ENCODE measurements around the gene RPL37A. TPM values are rescaled to one million over a fixed set of nuclear protein-coding genes. Genes with fewer than 3 reads are reported as not detected.

RPL37A gene
- total RNA-seq, 2 donors from 2014 or later = 1,435 to 1,814 TPM

DNA sequence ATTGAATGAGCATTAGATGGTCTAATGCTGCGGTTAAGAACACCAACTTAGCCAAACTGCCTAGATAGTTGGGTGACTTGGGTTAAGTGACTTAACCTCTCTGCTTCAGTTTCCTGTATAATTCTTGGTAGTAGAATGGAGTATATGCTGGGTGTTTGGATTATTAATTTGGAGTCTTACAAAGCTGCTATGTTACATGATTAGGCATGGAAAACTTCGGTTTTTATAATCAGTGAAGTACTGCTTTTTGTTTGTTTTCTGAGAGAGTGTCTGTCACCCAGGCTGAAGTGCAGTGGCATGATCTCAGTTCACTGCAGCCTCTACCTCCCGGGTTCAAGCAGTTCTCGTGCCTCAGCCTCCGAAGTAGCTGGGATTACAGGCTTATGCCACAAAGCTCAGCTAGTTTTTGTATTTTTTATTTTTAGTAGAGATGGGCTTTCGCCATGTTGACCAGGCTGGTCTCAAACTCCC, 4.5 kb downstream of the RPL37A start:
- Histone ChIP-seq H3K9me3 (no peaks in the 10 kb centered on the region), H3K4me1 (replicated peaks) (peaks cover 11% of the 10 kb centered on the region), H3K27ac (no peak overlapping the region), H3K36me3 (no peaks in the 10 kb centered on the region), H3K4me3 (no peak overlapping the region), H3K27me3 (replicated peaks; ENCODE audit: insufficient read depth) (no peaks in the 10 kb centered on the region)
- intact Hi-C loops (cut with DNase I) = no loop called here
- no peak for DNase-seq (ENCODE audit: low spot score)
- TF ChIP-seq POLR2AphosphoS5 (IDR thresholded peaks at IDR 0.05) (no peak), POLR2A (IDR thresholded peaks at IDR 0.05) (no peak)
- TF ChIP-seq, protein P1, sequence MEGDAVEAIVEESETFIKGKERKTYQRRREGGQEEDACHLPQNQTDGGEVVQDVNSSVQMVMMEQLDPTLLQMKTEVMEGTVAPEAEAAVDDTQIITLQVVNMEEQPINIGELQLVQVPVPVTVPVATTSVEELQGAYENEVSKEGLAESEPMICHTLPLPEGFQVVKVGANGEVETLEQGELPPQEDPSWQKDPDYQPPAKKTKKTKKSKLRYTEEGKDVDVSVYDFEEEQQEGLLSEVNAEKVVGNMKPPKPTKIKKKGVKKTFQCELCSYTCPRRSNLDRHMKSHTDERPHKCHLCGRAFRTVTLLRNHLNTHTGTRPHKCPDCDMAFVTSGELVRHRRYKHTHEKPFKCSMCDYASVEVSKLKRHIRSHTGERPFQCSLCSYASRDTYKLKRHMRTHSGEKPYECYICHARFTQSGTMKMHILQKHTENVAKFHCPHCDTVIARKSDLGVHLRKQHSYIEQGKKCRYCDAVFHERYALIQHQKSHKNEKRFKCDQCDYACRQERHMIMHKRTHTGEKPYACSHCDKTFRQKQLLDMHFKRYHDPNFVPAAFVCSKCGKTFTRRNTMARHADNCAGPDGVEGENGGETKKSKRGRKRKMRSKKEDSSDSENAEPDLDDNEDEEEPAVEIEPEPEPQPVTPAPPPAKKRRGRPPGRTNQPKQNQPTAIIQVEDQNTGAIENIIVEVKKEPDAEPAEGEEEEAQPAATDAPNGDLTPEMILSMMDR (IDR thresholded peaks at IDR 0.05) = no peak
- WGBS = 88% methylated on average over 6 of the region's 6 CpGs

DNA sequence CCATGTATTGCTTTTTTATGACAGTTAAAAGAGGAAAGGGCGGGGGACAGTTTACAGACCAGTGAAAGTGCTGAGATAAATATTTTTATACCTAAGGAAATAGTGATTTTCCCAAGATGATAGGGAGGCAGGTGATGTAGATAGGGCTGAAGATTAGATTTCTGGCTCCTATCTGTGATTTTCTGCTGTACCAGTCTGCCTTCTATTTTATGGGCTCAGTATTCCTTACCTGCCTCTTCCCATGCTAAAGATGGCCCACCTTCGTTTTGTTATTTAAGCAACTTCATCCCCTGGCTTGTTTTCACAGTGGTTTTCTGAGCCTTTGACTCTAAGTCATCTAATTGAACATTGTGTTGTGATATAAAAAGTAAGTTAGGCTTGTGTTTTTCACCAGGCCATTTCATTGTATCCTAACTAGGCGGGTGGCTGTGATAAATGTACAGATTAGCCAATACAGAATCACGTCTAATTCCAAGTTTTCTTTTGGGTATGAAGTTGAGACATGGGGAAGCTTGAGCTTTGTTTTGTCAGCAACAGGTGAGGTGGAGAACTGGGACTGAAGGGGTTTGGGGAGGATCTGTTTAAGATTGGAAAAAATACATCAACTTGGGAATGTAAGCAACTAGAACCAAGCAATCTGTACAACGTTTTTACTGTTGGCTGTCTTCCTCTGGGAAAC, 5.2 kb downstream of the RPL37A start:
- intact Hi-C loops (cut with DNase I) = no loop called here
- no peak for TF ChIP-seq POLR2A (IDR thresholded peaks at IDR 0.05)
- Histone ChIP-seq H3K9me3 (no peaks in the 10 kb centered on the region), H3K4me1 (replicated peaks) (peaks cover 11% of the 10 kb centered on the region), H3K27me3 (replicated peaks; ENCODE audit: insufficient read depth) (no peaks in the 10 kb centered on the region), H3K4me3 (no peak overlapping the region), H3K36me3 (no peaks in the 10 kb centered on the region), H3K27ac (no peak overlapping the region)
- DNase-seq (ENCODE audit: low spot score) = no peak
- WGBS = 46% methylated on average over 5 of the region's 5 CpGs

DNA sequence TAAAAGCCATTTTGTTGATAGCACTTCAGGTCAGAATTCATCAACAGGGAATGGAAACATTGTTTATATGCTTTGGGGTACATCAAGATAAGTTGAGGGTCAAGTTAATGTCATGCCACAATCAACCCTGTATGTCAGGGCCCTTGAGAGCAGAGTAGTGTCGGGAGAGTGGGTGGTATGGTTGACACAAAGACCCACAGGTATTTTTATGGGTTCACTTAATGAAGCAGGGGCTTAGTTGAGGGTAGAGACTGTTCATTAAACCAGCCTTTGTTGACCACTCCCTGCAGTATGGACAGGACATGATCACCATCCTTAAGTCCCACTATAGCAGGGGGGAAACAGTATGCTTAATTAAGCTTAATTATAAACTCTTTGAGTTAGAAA, 5.7 kb downstream of the RPL37A start:
- WGBS = 59% methylated on average over 1 of the region's 1 CpG
- Histone ChIP-seq H3K4me3 (no peak overlapping the region), H3K4me1 (replicated peaks) (peaks cover 11% of the 10 kb centered on the region), H3K27ac (no peak overlapping the region), H3K9me3 (no peaks in the 10 kb centered on the region), H3K27me3 (replicated peaks; ENCODE audit: insufficient read depth) (no peaks in the 10 kb centered on the region), H3K36me3 (no peaks in the 10 kb centered on the region)
- TF ChIP-seq POLR2AphosphoS5 (IDR thresholded peaks at IDR 0.05) (no peak), POLR2A (IDR thresholded peaks at IDR 0.05) (no peak)
- TF ChIP-seq, protein P1 (IDR thresholded peaks at IDR 0.05) = no peak
- intact Hi-C loops (cut with DNase I) = no loop called here
- no peak for DNase-seq (ENCODE audit: low spot score)

DNA sequence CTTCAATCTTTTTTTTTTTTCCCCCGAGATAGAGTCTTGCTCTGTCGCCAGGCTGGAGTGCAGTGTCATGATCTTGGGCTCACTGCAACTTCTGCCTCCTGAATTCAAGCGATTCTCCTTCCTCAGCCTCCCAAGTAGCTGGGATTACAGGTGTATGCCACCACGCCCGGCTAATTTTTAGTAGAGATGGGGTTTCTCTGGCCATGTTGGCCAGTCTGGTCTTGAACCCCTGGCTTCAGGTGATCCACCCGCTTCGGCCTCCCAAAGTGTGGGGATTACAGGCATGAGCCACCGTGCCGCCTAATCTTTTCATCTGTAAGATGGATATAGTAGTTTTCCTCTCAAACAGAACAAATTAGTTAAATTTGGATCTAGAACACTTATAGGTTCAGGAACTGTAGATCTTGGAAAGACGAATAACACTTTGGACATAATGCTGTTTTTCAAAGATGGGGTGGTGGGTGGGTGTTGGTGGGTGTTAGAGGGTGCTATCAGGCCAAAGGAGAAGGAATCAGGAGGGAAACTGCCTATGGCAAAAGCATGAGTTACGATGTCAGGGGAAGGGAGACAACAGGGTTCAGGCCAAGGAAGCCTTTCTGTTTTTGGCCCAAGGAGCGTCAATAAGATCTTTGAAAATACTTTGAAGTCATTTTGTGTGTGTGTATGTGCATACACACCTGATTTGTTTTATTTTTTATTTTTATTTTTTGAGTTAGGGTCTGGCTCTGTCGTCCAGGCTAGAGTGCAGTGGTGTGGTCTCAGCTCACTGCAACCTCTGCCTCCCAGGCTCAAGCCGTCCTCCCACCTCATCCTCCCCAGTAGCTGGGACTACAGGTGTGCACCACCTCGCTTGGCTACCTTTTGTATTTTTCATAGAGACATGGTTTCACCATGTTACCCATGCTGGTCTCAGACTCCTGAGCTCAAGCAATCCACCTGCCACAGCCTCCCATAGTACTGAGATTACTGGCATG, 6.8 kb downstream of the RPL37A start:
- WGBS = 97% methylated on average over 15 of the region's 15 CpGs
- Histone ChIP-seq H3K36me3 (no peaks in the 10 kb centered on the region), H3K4me1 (replicated peaks) (peaks cover 7% of the 10 kb centered on the region), H3K27me3 (replicated peaks; ENCODE audit: insufficient read depth) (no peaks in the 10 kb centered on the region), H3K4me3 (no peak overlapping the region), H3K9me3 (no peaks in the 10 kb centered on the region), H3K27ac (no peak overlapping the region)
- TF ChIP-seq, protein P1 (IDR thresholded peaks at IDR 0.05) = no peak
- no peak for TF ChIP-seq POLR2AphosphoS5 (IDR thresholded peaks at IDR 0.05)
- no peak for TF ChIP-seq POLR2A (IDR thresholded peaks at IDR 0.05)
- intact Hi-C loops (cut with DNase I) = no loop called here
- no peak for DNase-seq (ENCODE audit: low spot score)
